Fibroblast of skin of scalp (primary cell): ENCODE data around the gene PTPRG.

Experiments
- DNase-seq: peaks from one replicate; pipeline ENCODE4 v3.0.0-alpha.2; 2013

PTPRG gene

GRCh38 chr3:62088472-62089104, 527.2 kb downstream of the PTPRG start:
- DNase-seq = no peak

GRCh38 chr3:62090066-62090465, 528.7 kb downstream of the PTPRG start:
- DNase-seq = no peak

GRCh38 chr3:62090519-62090918, 529.1 kb downstream of the PTPRG start:
- DNase-seq = no peak

- no peak for DNase-seq
Observed at GRCh38 chr3:62093025-62093424, 531.7 kb downstream of the PTPRG start.

- no peak for DNase-seq
Observed at GRCh38 chr3:62094461-62094860, 533.1 kb downstream of the PTPRG start.

- DNase-seq = no peak
Observed at GRCh38 chr3:62095080-62095479, 533.7 kb downstream of the PTPRG start.

GRCh38 chr3:62095756-62096155, 534.4 kb downstream of the PTPRG start:
- no peak for DNase-seq

- no peak for DNase-seq
Observed at GRCh38 chr3:62096521-62096920, 535.1 kb downstream of the PTPRG start.

GRCh38 chr3:62097121-62097520, 535.8 kb downstream of the PTPRG start:
- no peak for DNase-seq

- DNase-seq = no peak
Observed at GRCh38 chr3:62098646-62099365, 537.4 kb downstream of the PTPRG start.

GRCh38 chr3:62100282-62100989, 539.1 kb downstream of the PTPRG start:
- no peak for DNase-seq

GRCh38 chr3:62101488-62101887, 540.1 kb downstream of the PTPRG start:
- peak; percentile 21 for DNase-seq

- DNase-seq = no peak
Observed at GRCh38 chr3:62103531-62103930, 542.2 kb downstream of the PTPRG start.

GRCh38 chr3:62109534-62109933, 548.2 kb downstream of the PTPRG start:
- peak; percentile 92 for DNase-seq

GRCh38 chr3:62110443-62111225, 549.3 kb downstream of the PTPRG start:
- DNase-seq = no peak

- no peak for DNase-seq
Observed at GRCh38 chr3:62113092-62113491, 551.7 kb downstream of the PTPRG start.

GRCh38 chr3:62114763-62115162, 553.4 kb downstream of the PTPRG start:
- no peak for DNase-seq

GRCh38 chr3:62117903-62118548, 556.7 kb downstream of the PTPRG start:
- no peak for DNase-seq

- no peak for DNase-seq
Observed at GRCh38 chr3:62119139-62119538, 557.8 kb downstream of the PTPRG start.

- DNase-seq = no peak
Observed at GRCh38 chr3:62122819-62123218, 561.4 kb downstream of the PTPRG start.

- DNase-seq = no peak
Observed at GRCh38 chr3:62125380-62125779, 564.0 kb downstream of the PTPRG start.

GRCh38 chr3:62127116-62127515, 565.7 kb downstream of the PTPRG start:
- no peak for DNase-seq
